ENCODE results near the gene RAPGEF1.

DNA sequence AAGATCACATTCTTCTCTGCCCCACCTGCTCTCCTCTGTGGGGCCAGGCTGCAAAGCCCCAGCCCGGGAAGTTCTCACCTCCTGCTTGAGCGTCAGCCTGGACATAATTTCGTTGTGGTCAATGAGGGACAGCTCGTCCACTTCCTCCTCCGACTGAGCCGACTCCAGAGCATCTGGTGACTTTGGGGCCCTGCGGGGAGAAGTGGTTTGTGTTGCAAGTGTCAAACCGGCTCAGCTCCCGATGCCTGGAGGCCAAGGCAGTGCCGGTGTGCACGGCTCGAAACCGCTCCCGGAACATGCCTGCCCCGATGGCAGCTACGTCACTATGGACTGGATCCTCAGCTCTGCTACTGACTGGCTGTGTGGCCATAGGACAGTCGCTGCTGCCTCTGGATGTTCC is 141.8 kb downstream of the RAPGEF1 start:
- TF ChIP-seq, protein P1, sequence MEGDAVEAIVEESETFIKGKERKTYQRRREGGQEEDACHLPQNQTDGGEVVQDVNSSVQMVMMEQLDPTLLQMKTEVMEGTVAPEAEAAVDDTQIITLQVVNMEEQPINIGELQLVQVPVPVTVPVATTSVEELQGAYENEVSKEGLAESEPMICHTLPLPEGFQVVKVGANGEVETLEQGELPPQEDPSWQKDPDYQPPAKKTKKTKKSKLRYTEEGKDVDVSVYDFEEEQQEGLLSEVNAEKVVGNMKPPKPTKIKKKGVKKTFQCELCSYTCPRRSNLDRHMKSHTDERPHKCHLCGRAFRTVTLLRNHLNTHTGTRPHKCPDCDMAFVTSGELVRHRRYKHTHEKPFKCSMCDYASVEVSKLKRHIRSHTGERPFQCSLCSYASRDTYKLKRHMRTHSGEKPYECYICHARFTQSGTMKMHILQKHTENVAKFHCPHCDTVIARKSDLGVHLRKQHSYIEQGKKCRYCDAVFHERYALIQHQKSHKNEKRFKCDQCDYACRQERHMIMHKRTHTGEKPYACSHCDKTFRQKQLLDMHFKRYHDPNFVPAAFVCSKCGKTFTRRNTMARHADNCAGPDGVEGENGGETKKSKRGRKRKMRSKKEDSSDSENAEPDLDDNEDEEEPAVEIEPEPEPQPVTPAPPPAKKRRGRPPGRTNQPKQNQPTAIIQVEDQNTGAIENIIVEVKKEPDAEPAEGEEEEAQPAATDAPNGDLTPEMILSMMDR (conservative IDR thresholded peaks at IDR 0.05 in 1 of 2, IDR thresholded peaks at IDR 0.05 in 1 of 2; ENCODE audit: low read depth in 1 of 2, low read length in 2 of 2) = no peak
- no peak for TF ChIP-seq EZH2 (IDR thresholded peaks at IDR 0.05; ENCODE audit: low read length, missing control alignments)

All from fibroblast of lung (primary cell).